ENCODE measurements around the gene PLOD3.
A peak's percentile ranks its signal among the peaks of the same experiment; 100 is the strongest.

- TF ChIP-seq EP300 (IDR thresholded peaks at IDR 0.05) (no peak), POLR2A (IDR thresholded peaks at IDR 0.05) (peak; percentile 89), CTCF (IDR thresholded peaks at IDR 0.05) (peak in 2 of 3 donors; percentile 77 to 90)
Observed at GRCh38 chr7:101244375-101245146, 27.2 kb upstream of the PLOD3 start, which contains the start of gene FIS1.
